ENCODE data around the gene ANO7. TPM values are rescaled to one million over a fixed set of nuclear protein-coding genes. Genes with fewer than 3 reads are reported as not detected.

Gene ANO7
- total and polyA plus RNA-seq, 4 donors, result 0.71 to 1.1 (median 0.86) TPM

DNA sequence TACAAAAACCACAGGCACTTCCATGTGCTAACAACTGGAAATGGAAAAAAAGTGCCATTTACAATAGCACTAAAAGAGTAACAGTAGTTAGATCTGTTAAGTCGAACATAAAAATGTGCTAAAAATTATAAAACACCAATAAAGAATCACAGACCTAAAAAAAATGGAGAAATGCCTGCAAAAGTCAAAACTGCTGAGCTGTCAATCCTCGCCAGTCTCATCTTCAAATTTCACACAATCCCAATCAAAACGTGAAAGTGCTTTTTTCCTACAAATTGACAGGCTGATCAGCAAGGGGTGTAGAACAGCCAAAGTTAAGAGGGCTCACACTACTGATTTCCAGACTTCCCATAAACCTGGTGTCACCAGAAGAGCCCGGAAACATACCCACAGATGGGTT lies 53.2 kb downstream of the ANO7 start:
- no peak for ATAC-seq (ENCODE audit: insufficient read depth, low FRiP score)
- Histone ChIP-seq H3K9me3 (ENCODE audit: control insufficient read depth in 4 of 4, insufficient read depth in 3 of 4, low read length in 3 of 4) (no peaks in the 10 kb centered on the region), H3K9ac (ENCODE audit: insufficient read depth in 1 of 2, low read length in 2 of 2) (no peak overlapping the region), H3K27me3 (ENCODE audit: control insufficient read depth in 3 of 3, insufficient read depth in 3 of 3, low read length in 2 of 3) (no peaks in the 10 kb centered on the region), H3K4me3 (no peak overlapping the region), H3K4me1 (ENCODE audit: control insufficient read depth in 5 of 5, insufficient read depth in 5 of 5, low read length in 5 of 5) (no peaks in the 10 kb centered on the region), H3K36me3 (ENCODE audit: control insufficient read depth in 4 of 4, insufficient read depth in 4 of 4, low read length in 4 of 4) (peaks cover 59 to 70% (median 67%) of the 10 kb centered on the region in 4 donors), H3K27ac (ENCODE audit: low read depth in 1 of 2, low read length in 1 of 2) (no peak overlapping the region)
- 93% methylated on average over 4 of the region's 4 CpGs for WGBS, 2 donors
- no peak for DNase-seq
- TF ChIP-seq, protein P1, sequence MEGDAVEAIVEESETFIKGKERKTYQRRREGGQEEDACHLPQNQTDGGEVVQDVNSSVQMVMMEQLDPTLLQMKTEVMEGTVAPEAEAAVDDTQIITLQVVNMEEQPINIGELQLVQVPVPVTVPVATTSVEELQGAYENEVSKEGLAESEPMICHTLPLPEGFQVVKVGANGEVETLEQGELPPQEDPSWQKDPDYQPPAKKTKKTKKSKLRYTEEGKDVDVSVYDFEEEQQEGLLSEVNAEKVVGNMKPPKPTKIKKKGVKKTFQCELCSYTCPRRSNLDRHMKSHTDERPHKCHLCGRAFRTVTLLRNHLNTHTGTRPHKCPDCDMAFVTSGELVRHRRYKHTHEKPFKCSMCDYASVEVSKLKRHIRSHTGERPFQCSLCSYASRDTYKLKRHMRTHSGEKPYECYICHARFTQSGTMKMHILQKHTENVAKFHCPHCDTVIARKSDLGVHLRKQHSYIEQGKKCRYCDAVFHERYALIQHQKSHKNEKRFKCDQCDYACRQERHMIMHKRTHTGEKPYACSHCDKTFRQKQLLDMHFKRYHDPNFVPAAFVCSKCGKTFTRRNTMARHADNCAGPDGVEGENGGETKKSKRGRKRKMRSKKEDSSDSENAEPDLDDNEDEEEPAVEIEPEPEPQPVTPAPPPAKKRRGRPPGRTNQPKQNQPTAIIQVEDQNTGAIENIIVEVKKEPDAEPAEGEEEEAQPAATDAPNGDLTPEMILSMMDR (IDR thresholded peaks at IDR 0.05; ENCODE audit: control extremely low read depth, extremely low read depth), result no peak

DNA sequence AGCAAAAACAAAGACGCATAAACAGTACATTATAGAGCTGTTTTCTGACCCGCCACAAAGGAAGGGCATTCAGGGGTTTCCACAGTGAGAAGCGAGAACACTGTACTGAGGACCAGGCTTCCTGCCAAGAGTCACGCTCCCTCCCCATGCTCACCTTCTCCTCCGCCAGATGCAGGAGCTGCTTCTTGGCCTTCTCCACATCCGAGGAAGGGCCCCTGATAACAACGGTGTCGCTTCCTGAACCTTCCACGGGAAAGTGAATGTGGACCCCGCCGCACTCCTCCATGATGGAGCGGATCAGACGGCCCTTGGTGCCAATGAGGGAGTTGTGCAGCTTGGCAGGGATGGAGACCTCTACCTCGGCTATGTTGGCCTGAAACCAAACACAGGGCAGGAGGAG lies 53.8 kb downstream of the ANO7 start:
- Histone ChIP-seq H3K4me3 (no peak overlapping the region), H3K27ac (ENCODE audit: low read depth in 1 of 2, low read length in 1 of 2) (no peak overlapping the region), H3K36me3 (ENCODE audit: control insufficient read depth in 4 of 4, insufficient read depth in 4 of 4, low read length in 4 of 4) (peaks cover 62 to 72% (median 68%) of the 10 kb centered on the region in 4 donors), H3K27me3 (ENCODE audit: control insufficient read depth in 3 of 3, insufficient read depth in 3 of 3, low read length in 2 of 3) (no peaks in the 10 kb centered on the region), H3K9me3 (ENCODE audit: control insufficient read depth in 4 of 4, insufficient read depth in 3 of 4, low read length in 3 of 4) (no peaks in the 10 kb centered on the region), H3K4me1 (ENCODE audit: control insufficient read depth in 5 of 5, insufficient read depth in 5 of 5, low read length in 5 of 5) (no peaks in the 10 kb centered on the region), H3K9ac (ENCODE audit: insufficient read depth in 1 of 2, low read length in 2 of 2) (no peak overlapping the region)
- 85 to 93% methylated on average over 14 of the region's 14 CpGs for WGBS, 2 donors
- TF ChIP-seq, protein P1 (IDR thresholded peaks at IDR 0.05; ENCODE audit: control extremely low read depth, extremely low read depth), result no peak
- ATAC-seq (ENCODE audit: insufficient read depth, low FRiP score) (no peak), DNase-seq (no peak)

DNA sequence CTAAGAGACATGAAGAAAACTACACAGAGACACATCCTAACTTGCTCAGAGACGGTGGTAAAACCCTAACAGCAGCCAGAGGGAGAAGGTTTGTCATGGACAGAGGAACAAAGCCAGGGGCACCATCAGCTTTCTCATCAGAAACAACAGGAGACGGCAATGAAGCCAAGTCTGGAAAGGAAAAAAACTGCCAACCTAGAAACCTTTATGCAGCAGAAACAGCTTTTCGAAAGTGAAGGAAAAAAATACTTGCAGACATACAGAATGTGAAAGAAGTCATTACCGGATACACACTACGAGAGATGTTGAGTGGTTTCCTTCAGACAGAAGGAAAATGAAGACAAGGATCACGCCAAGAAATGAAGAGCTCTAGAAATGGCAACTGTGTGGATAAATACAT lies 55.9 kb downstream of the ANO7 start:
- Histone ChIP-seq H3K27me3 (ENCODE audit: control insufficient read depth in 3 of 3, insufficient read depth in 3 of 3, low read length in 2 of 3) (no peaks in the 10 kb centered on the region), H3K4me1 (ENCODE audit: control insufficient read depth in 5 of 5, insufficient read depth in 5 of 5, low read length in 5 of 5) (no peaks in the 10 kb centered on the region), H3K36me3 (ENCODE audit: control insufficient read depth in 4 of 4, insufficient read depth in 4 of 4, low read length in 4 of 4) (peaks cover 62 to 73% (median 69%) of the 10 kb centered on the region in 4 donors), H3K4me3 (no peak overlapping the region), H3K9me3 (ENCODE audit: control insufficient read depth in 4 of 4, insufficient read depth in 3 of 4, low read length in 3 of 4) (no peaks in the 10 kb centered on the region), H3K9ac (ENCODE audit: insufficient read depth in 1 of 2, low read length in 2 of 2) (no peak overlapping the region), H3K27ac (ENCODE audit: low read depth in 1 of 2, low read length in 1 of 2) (no peak overlapping the region)
- no peak for DNase-seq
- WGBS, 2 donors, result 97 to 99% methylated on average over 6 of the region's 6 CpGs
- no peak for ATAC-seq (ENCODE audit: insufficient read depth, low FRiP score)
- TF ChIP-seq, protein P1 (IDR thresholded peaks at IDR 0.05; ENCODE audit: control extremely low read depth, extremely low read depth), result no peak

DNA sequence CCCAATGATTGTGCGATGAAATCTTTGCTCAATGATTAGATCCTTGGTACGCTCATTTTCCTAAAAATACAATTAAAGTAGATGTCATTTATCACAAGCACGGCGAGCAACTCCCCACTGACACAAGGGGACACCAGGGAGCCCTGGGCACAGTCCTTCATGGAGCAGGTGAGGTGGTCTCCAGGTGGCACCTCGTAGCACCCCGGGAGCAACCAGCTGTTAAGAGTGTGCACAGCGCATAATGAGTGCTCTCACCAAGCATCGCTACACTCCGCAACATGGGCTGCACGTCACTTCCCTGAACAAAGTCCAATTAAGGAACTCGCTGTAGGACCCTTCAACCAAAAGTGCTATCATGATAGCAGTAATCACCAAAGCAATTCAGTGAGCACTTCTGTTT lies 59.8 kb downstream of the ANO7 start:
- H3K9ac ChIP-seq (ENCODE audit: insufficient read depth in 1 of 2, low read length in 2 of 2), result no peak overlapping the region
- H3K9me3 ChIP-seq (ENCODE audit: control insufficient read depth in 4 of 4, insufficient read depth in 3 of 4, low read length in 3 of 4), result no peaks in the 10 kb centered on the region
- no peaks in the 10 kb centered on the region for H3K27me3 ChIP-seq (ENCODE audit: control insufficient read depth in 3 of 3, insufficient read depth in 3 of 3, low read length in 2 of 3)
- no peak for DNase-seq
- H3K4me1 ChIP-seq (ENCODE audit: control insufficient read depth in 5 of 5, insufficient read depth in 5 of 5, low read length in 5 of 5), result no peaks in the 10 kb centered on the region
- H3K36me3 ChIP-seq (ENCODE audit: control insufficient read depth in 4 of 4, insufficient read depth in 4 of 4, low read length in 4 of 4), result peaks cover 63 to 76% (median 71%) of the 10 kb centered on the region in 4 donors
- no peak overlapping the region for H3K27ac ChIP-seq (ENCODE audit: low read depth in 1 of 2, low read length in 1 of 2)
- ATAC-seq (ENCODE audit: insufficient read depth, low FRiP score), result no peak
- TF ChIP-seq, protein P1 (IDR thresholded peaks at IDR 0.05; ENCODE audit: control extremely low read depth, extremely low read depth), result no peak
- 93 to 95% methylated on average over 11 of the region's 11 CpGs for WGBS, 2 donors
- no peak overlapping the region for H3K4me3 ChIP-seq

All from lung (tissue), 12 donors.